PC-3 (cell line): ENCODE measurements around the gene LRIF1. TPM values are rescaled to one million over a fixed set of nuclear protein-coding genes. Genes with fewer than 3 reads are reported as not detected.

ENCODE experiments used
- ATAC-seq: fragments of 200-7000 bp; cut with Tn5 transposase; 2 replicates; pipeline ENCODE4 v1.9.1; 2020; ENCODE audit warnings: mild to moderate bottlenecking, moderate library complexity
- BruUV-seq: library from RNA; stranded (reverse); fragments of 400-500 nt; replicated peaks from 2 replicates; lab custom pipeline; 2021; lab: Mats Ljungman, UMichigan
- CTCF ChIA-PET: fragments of 300-600 bp; sonication (Branson Sonifier 250); formaldehyde crosslinking; loops from one replicate; lab custom pipeline; 2022; ENCODE audit warnings: antibody characterized with exemption; lab: Charles Lee
- POLR2A ChIA-PET: fragments of 300-600 bp; sonication (Branson Sonifier 250); formaldehyde crosslinking; loops from one replicate; lab custom pipeline; 2022; ENCODE audit warnings: antibody characterized with exemption; ENCODE audit not compliant: unreplicated experiment; lab: Charles Lee
- DNase-seq: peaks from one replicate; pipeline ENCODE4 v3.0.0-alpha.2; 2015
- H2AFZ ChIP-seq: fragments of 300-600 bp; sonication (generic); 2 replicates; pipeline ENCODE4 v1.6.0; 2016; ENCODE audit warnings: antibody characterized with exemption, low read length
- H3F3A ChIP-seq: fragments of 300-600 bp; sonication (generic); one replicate; pipeline ENCODE4 v1.6.0; 2017; ENCODE audit warnings: antibody characterized with exemption, low read length, control low read depth, mild to moderate bottlenecking; ENCODE audit not compliant: unreplicated experiment
- H3K27ac ChIP-seq: fragments of 300-600 bp; sonication (generic); 2 replicates; pipeline ENCODE4 v1.5.1; 2016; ENCODE audit warnings: mild to moderate bottlenecking, low read length
- H3K27me3 ChIP-seq: fragments of 300-600 bp; sonication (generic); 2 replicates; pipeline ENCODE4 v1.6.1; 2016; ENCODE audit warnings: low read length, mixed read lengths
- H3K36me3 ChIP-seq: fragments of 300-600 bp; sonication (generic); 2 replicates; pipeline ENCODE4 v1.6.1; 2016; ENCODE audit warnings: low read depth, mixed run types, low read length, mixed read lengths
- H3K4me1 ChIP-seq: fragments of 300-600 bp; sonication (generic); 2 replicates; pipeline ENCODE4 v1.5.1; 2016; ENCODE audit warnings: low read length; ENCODE audit not compliant: insufficient read depth
- H3K4me2 ChIP-seq: fragments of 300-600 bp; sonication (generic); 2 replicates; pipeline ENCODE4 v1.6.0; 2016; ENCODE audit warnings: low read length
- H3K4me3 ChIP-seq: fragments of 300-600 bp; sonication (generic); 2 replicates; pipeline ENCODE4 v1.5.1; 2016; ENCODE audit warnings: mild to moderate bottlenecking, low read length, mixed read lengths
- H3K79me2 ChIP-seq: fragments of 300-600 bp; sonication (generic); 2 replicates; pipeline ENCODE4 v1.6.1; 2017; ENCODE audit warnings: low read length, mixed read lengths
- H3K9ac ChIP-seq: fragments of 300-600 bp; sonication (generic); 2 replicates; pipeline ENCODE4 v1.6.0; 2016; ENCODE audit warnings: mild to moderate bottlenecking, low read length
- H3K9me2 ChIP-seq: fragments of 300-600 bp; sonication (generic); replicated peaks from 2 replicates; pipeline ENCODE4 v1.6.1; 2016; ENCODE audit warnings: mixed run types, low read length, mixed read lengths
- H3K9me3 ChIP-seq: fragments of 300-600 bp; sonication (generic); 2 replicates; pipeline ENCODE4 v1.6.1; 2016; ENCODE audit warnings: low read length, mixed read lengths
- H4K20me1 ChIP-seq: fragments of 300-600 bp; sonication (generic); 2 replicates; pipeline ENCODE4 v1.6.1; 2016; ENCODE audit warnings: low read length, mixed read lengths
- CTCF ChIP-seq: fragments of 300-600 bp; sonication (generic); conservative IDR thresholded peaks from 2 replicates; pipeline ENCODE4 v1.5.1; 2017; ENCODE audit warnings: antibody characterized with exemption, low read depth, mild to moderate bottlenecking, low read length
- EZH2 ChIP-seq: fragments of 300-600 bp; sonication (generic); IDR thresholded peaks from one replicate; pipeline ENCODE4 v1.6.1; 2017; ENCODE audit warnings: antibody characterized with exemption, mild to moderate bottlenecking, low read length; ENCODE audit not compliant: unreplicated experiment
- EZH2phosphoT487 ChIP-seq: fragments of 300-600 bp; sonication (generic); IDR thresholded peaks from 2 replicates; pipeline ENCODE4 v1.6.1; 2018; ENCODE audit warnings: mild to moderate bottlenecking, antibody characterized with exemption, low read length, borderline replicate concordance
- intact Hi-C: fragments of 100-400 bp; cut with micrococcal nuclease; formaldehyde crosslinking; loops from 2 replicates; pipeline ENCODE4 v1.9.0; 2023
- total RNA-seq: library from RNA; depleted of rRNA; stranded (reverse); fragments of >200 nt; gene quantifications from 2 replicates; pipeline ENCODE4 v1.2.3, GENCODE V29; 2014

LRIF1 gene
- total RNA-seq, 1 experiment from 2014 or later = 18.1 TPM

DNA sequence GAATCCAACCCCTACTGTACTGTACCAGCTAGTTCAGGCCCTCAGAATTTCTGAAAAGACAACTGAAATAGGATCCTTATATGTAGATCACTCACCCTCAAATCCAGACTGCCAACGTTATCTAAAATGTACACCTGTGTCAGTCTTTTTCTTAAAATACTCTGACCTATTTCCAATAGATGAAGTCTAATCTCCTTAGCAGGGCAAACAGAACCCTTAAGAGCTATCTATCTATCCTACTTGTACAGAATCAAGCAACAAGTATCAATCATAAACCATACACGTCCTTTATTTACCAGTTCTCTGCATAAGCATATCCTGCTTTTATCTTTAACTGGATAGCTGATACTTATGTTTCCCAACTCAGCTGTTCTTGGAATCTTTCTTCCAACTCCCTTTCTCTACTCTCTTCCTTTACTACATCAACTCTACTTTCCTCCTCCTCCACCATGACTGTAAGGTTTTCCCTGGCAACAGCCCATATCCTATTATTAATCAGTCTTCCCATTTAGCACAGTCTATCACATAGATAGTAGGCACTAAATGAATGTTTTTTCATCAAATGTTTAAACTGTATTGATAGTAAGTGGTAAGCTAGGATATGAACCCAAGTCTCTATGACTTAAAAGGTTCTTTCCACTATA, 2.8 kb downstream of the LRIF1 start:
- H3K4me3 ChIP-seq = peak overlapping the region; percentile 93
- peak overlapping the region; percentile 98 for H3K4me2 ChIP-seq
- no peaks in the 10 kb centered on the region for H3K27me3 ChIP-seq
- ChIA-PET POLR2A (no interaction called here), CTCF (no interaction called here)
- H3F3A ChIP-seq = no peaks in the 10 kb centered on the region
- no peak for DNase-seq
- no peaks in the 10 kb centered on the region for H3K9me2 ChIP-seq
- no TSS peak for BruUV-seq
- H3K9ac ChIP-seq = no peak overlapping the region
- no peak for TF ChIP-seq CTCF
- no peak for TF ChIP-seq EZH2
- no peak for TF ChIP-seq EZH2phosphoT487
- peaks cover 21% of the 10 kb centered on the region; the same call in 1 of the 2 replicates for H3K36me3 ChIP-seq
- no peak overlapping the region for H2AFZ ChIP-seq
- peaks cover 15% of the 10 kb centered on the region; the same call in 1 of the 2 replicates for H4K20me1 ChIP-seq
- H3K4me1 ChIP-seq = peaks cover 28% of the 10 kb centered on the region
- intact Hi-C loops = no loop called here
- H3K27ac ChIP-seq = no peak overlapping the region
- H3K9me3 ChIP-seq = 0 out of 2 replicates have a peak, but pooled peaks cover 7% of the 10 kb centered on the region
- peaks cover 75% of the 10 kb centered on the region for H3K79me2 ChIP-seq
- no peak for ATAC-seq

DNA sequence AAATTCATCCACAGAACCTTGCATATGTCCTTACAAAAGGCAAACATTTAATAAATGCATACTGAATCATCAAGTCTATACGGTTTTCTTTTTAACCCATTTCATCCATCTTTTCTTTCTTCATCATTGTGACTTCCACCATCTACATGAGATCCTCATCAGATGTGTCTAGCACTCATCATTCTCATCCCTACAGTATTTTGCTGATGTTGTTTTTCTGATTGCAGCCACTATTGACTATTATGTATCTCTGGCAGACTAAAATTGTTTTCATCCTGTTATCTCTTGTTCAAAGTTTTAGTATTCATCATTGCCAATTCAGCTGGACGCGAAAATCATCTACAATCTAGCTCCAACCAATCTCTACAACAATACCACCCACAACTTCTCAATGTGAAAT, 5.9 kb downstream of the LRIF1 start:
- Histone ChIP-seq H3K4me2 (no peak overlapping the region), H3K79me2 (peaks cover 96% of the 10 kb centered on the region), H2AFZ (no peak overlapping the region), H3K9ac (no peak overlapping the region), H3K27ac (no peak overlapping the region), H3K9me2 (no peaks in the 10 kb centered on the region), H3F3A (no peaks in the 10 kb centered on the region), H3K36me3 (peaks cover 21% of the 10 kb centered on the region; the same call in 1 of the 2 replicates), H3K4me1 (peaks cover 19% of the 10 kb centered on the region), H3K4me3 (no peak overlapping the region), H3K9me3 (no peaks in the 10 kb centered on the region), H3K27me3 (no peaks in the 10 kb centered on the region), H4K20me1 (peaks cover 30% of the 10 kb centered on the region)
- no peak for ATAC-seq
- intact Hi-C loops = no loop called here
- no TSS peak for BruUV-seq
- CTCF ChIA-PET = no interaction called here
- no peak for TF ChIP-seq EZH2phosphoT487
- no peak for TF ChIP-seq CTCF
- no peak for TF ChIP-seq EZH2
- DNase-seq = no peak
- POLR2A ChIA-PET = no interaction called here

DNA sequence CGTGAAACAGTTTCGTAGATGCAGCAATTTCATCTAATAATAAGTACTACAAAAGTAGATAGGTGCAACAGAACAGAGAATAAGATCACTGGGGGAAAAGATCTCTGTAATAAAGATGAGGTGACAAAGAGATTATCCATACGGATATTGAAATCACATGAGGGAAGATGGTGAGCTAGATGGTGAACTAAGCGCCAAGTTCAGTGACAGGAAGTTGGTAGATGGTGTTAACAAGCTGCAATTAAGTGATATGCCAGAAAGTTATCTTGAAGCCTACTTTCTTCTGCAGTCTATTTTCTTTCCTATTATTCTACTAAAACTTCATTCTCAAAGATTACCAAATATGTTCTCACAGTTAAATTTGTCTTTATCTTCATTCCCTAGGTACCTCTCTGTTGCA, 7.1 kb downstream of the LRIF1 start:
- no peaks in the 10 kb centered on the region for H3K9me3 ChIP-seq
- no peak overlapping the region for H3K27ac ChIP-seq
- no peak overlapping the region for H3K9ac ChIP-seq
- no peaks in the 10 kb centered on the region for H3F3A ChIP-seq
- no peaks in the 10 kb centered on the region for H3K9me2 ChIP-seq
- H2AFZ ChIP-seq = no peak overlapping the region
- no peak overlapping the region for H3K4me2 ChIP-seq
- ChIA-PET POLR2A (no interaction called here), CTCF (no interaction called here)
- no TSS peak for BruUV-seq
- H4K20me1 ChIP-seq = peaks cover 30% of the 10 kb centered on the region
- intact Hi-C loops = no loop called here
- DNase-seq (no peak), ATAC-seq (no peak)
- H3K4me3 ChIP-seq = no peak overlapping the region
- no peaks in the 10 kb centered on the region for H3K27me3 ChIP-seq
- H3K79me2 ChIP-seq = peaks cover 85% of the 10 kb centered on the region
- 0 out of 2 replicates have a peak, but pooled peaks cover 9% of the 10 kb centered on the region for H3K4me1 ChIP-seq
- TF ChIP-seq EZH2phosphoT487 = no peak
- no peak for TF ChIP-seq CTCF
- no peak for TF ChIP-seq EZH2
- H3K36me3 ChIP-seq = peaks cover 27% of the 10 kb centered on the region
